Panc1 (cell line): ENCODE results near the gene C5orf46. TPM values are rescaled to one million over a fixed set of nuclear protein-coding genes. Genes with fewer than 3 reads are reported as not detected.

Source experiments
- ATAC-seq: fragments of 200-7000 bp; cut with Tn5 transposase; 2 replicates; pipeline ENCODE4 v1.9.1; 2020; ENCODE audit warnings: mild to moderate bottlenecking, moderate library complexity
- BruUV-seq: library from RNA; stranded (reverse); fragments of 400-500 nt; replicated peaks from 2 replicates; lab custom pipeline; 2021; lab: Mats Ljungman, UMichigan
- CTCF ChIA-PET: fragments of 300-600 bp; sonication (Branson Sonifier 250); formaldehyde crosslinking; loops from one replicate; lab custom pipeline; 2022; ENCODE audit warnings: antibody characterized with exemption; lab: Charles Lee
- POLR2A ChIA-PET: fragments of 300-600 bp; sonication (Branson Sonifier 250); formaldehyde crosslinking; loops from one replicate; lab custom pipeline; 2022; ENCODE audit warnings: antibody characterized with exemption; lab: Charles Lee
- DNase-seq: peaks from one replicate; pipeline ENCODE4 v3.0.0-alpha.2; 2010; ENCODE audit warnings: low read depth, low spot score
- H3K27ac ChIP-seq: 2 replicates; pipeline ENCODE4 v1.5.1; 2011; ENCODE audit warnings: mild to moderate bottlenecking, low read length, inconsistent platforms
- H3K27me3 ChIP-seq: fragments of 200-500 bp; sonication (Bioruptor generic); 2 replicates; pipeline ENCODE4 v1.6.0; 2014; ENCODE audit warnings: low read length, inconsistent platforms; ENCODE audit not compliant: control insufficient read depth, insufficient read depth
- H3K36me3 ChIP-seq: fragments of 200-500 bp; sonication (Bioruptor generic); 2 replicates; pipeline ENCODE4 v1.5.1; 2014; ENCODE audit warnings: inconsistent platforms, mild to moderate bottlenecking, low read length, moderate library complexity; ENCODE audit not compliant: control insufficient read depth, insufficient read depth
- H3K4me1 ChIP-seq: 2 replicates; pipeline ENCODE4 v1.5.1; 2011; ENCODE audit warnings: inconsistent platforms, mild to moderate bottlenecking, low read length, moderate library complexity; ENCODE audit not compliant: control insufficient read depth, insufficient read depth
- H3K4me3 ChIP-seq, 2 experiments: 2 replicates each; pipeline ENCODE4 v1.5.1; 2011 to 2012; ENCODE audit warnings: low read depth in 2 of 2, low read length in 2 of 2, mild to moderate bottlenecking in 2 of 2, inconsistent platforms in 1 of 2, moderate library complexity in 1 of 2
- H3K9me3 ChIP-seq: fragments of 200-500 bp; sonication (Bioruptor generic); 2 replicates; pipeline ENCODE4 v1.5.1; 2014; ENCODE audit warnings: low read depth, mild to moderate bottlenecking, inconsistent platforms, low read length, moderate library complexity; ENCODE audit not compliant: control insufficient read depth, insufficient read depth
- CTCF ChIP-seq: fragments of 450-650 bp; IDR thresholded peaks from 2 replicates; pipeline ENCODE4 v1.5.1; 2017; ENCODE audit warnings: mild to moderate bottlenecking
- POLR2AphosphoS5 ChIP-seq: IDR thresholded peaks from 2 replicates; pipeline ENCODE4 v1.6.1; 2012; ENCODE audit warnings: mild to moderate bottlenecking, low read depth, low read length, moderate library complexity
- REST ChIP-seq, 2 experiments: IDR thresholded peaks; 2 replicates each; pipeline ENCODE4 v1.6.1; 2011 to 2012; ENCODE audit warnings: low read depth in 2 of 2, control low read depth in 1 of 2, low read length in 1 of 2, mild to moderate bottlenecking in 1 of 2, moderate library complexity in 1 of 2; ENCODE audit not compliant: insufficient read depth in 1 of 2
- SIN3A ChIP-seq: IDR thresholded peaks from 2 replicates; pipeline ENCODE4 v1.6.1; 2012; ENCODE audit warnings: low read depth, mild to moderate bottlenecking, low read length, moderate library complexity, borderline replicate concordance; ENCODE audit not compliant: insufficient read depth
- TCF7L2 ChIP-seq: IDR thresholded peaks from 2 replicates; pipeline ENCODE4 v1.6.1; 2011; ENCODE audit warnings: mild to moderate bottlenecking, low read depth, low read length, inconsistent platforms
- in situ Hi-C: cut with HindIII; loops from 2 replicates; pipeline ENCODE4 v1.10.0; 2016; ENCODE audit warnings: low sequenced_read_pairs, low pct_unique_long_range_greater_than_20kb
- intact Hi-C: fragments of 100-400 bp; cut with micrococcal nuclease; formaldehyde crosslinking; loops from one replicate; pipeline ENCODE4 v1.10.0; 2022; ENCODE audit not compliant: unreplicated experiment
- total RNA-seq: library from RNA; stranded (reverse); gene quantifications from one replicate; pipeline ENCODE4 v1.2.1, GENCODE V29; 2021; ENCODE audit not compliant: unreplicated experiment

Gene C5orf46
- total RNA-seq, 1 experiment from 2014 or later, result not detected

GRCh38 chr5:147913786-147914185 lies 7.4 kb upstream of the C5orf46 start:
- no peaks in the 10 kb centered on the region for H3K27me3 ChIP-seq
- no peaks in the 10 kb centered on the region for H3K36me3 ChIP-seq
- TF ChIP-seq TCF7L2 (no peak), REST (IDR thresholded peaks at IDR 0.05; ENCODE audit: insufficient read depth in 1 of 2, low read depth in 2 of 2, low read length in 1 of 2) (no peak)
- ATAC-seq, result no peak
- no peak overlapping the region for H3K27ac ChIP-seq
- DNase-seq, result no peak
- BruUV-seq, result no TSS peak
- H3K9me3 ChIP-seq, result no peaks in the 10 kb centered on the region
- intact Hi-C loops (no loop called here), in situ Hi-C loops (no loop called here)
- H3K4me1 ChIP-seq, result no peaks in the 10 kb centered on the region
- ChIA-PET POLR2A (no interaction called here), CTCF (no interaction called here)
- no peak overlapping the region for H3K4me3 ChIP-seq

GRCh38 chr5:147912011-147912410 lies 5.7 kb upstream of the C5orf46 start:
- H3K36me3 ChIP-seq, result no peaks in the 10 kb centered on the region
- POLR2A ChIA-PET, result interaction anchor here (0.6 kb wide), 1 partner anchor 18 kb away, joined by 3 read pairs; no protein-coding TSS in a partner anchor
- no peaks in the 10 kb centered on the region for H3K9me3 ChIP-seq
- no peaks in the 10 kb centered on the region for H3K4me1 ChIP-seq
- H3K27ac ChIP-seq, result no peak overlapping the region
- in situ Hi-C loops (no loop called here), intact Hi-C loops (no loop called here)
- TF ChIP-seq POLR2AphosphoS5 (no peak), CTCF (no peak), SIN3A (no peak), REST (IDR thresholded peaks at IDR 0.05; ENCODE audit: insufficient read depth in 1 of 2, low read depth in 2 of 2, low read length in 1 of 2) (no peak), TCF7L2 (no peak)
- DNase-seq (no peak), ATAC-seq (no peak)
- H3K4me3 ChIP-seq, result no peak overlapping the region
- no peaks in the 10 kb centered on the region for H3K27me3 ChIP-seq
- no TSS peak for BruUV-seq
- CTCF ChIA-PET, result no interaction called here
